ENCODE results near the gene ITPA.

The ITPA gene

DNA sequence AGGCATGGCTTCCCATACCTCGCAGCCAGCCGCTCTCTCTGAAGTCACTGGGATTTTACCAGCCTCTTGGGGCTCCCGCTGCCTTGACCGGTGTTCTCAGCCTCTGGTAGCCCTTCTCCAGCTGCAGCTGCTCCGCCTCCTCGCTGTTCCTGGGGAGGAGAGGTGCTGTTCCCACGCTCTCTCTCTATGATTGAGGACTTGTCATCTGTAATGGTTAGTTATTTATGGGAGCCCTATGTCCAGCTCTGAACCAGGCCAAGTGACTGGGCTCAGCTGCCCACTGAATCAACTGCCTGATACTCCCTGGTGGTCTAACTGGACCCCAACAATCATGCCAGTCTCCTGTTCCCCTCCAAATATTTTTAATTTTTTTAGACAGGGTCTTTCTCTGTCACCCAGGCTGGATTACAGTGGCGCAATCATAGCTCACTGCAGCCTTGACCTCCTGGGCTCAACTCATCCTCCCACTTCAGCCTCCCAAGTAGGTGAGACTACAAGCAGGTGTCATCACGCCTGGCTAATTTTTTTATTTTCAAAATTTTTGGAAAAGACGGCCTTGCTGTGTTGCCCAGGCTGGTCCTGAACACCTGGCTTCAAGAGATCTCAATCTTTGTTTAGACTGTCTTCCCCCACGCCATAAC, 34.5 kb downstream of the ITPA start:
- no peak for DNase-seq (ENCODE audit: low read depth in 1 of 2, low spot score in 1 of 2)

DNA sequence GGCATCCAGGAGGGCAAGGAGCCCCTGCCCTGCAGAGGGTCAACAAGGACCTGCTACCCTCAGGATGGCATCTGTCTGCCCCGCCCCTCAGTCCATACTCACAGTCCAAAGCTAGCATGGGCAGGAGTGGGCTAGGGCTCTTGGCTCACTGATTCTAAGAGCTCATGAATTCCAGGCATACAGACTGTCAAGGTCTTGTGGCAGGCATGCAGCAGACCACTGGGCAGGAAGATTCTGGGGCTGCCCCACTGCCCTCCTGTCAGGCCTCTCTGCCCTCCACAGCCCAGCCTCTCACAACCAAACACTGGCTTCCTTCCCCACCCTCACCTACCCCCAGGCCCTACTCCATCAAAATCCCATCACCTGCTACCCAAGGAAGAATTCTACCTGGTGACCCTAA, 35.3 kb downstream of the ITPA start:
- no peak for DNase-seq (ENCODE audit: low read depth in 1 of 2, low spot score in 1 of 2)

DNA sequence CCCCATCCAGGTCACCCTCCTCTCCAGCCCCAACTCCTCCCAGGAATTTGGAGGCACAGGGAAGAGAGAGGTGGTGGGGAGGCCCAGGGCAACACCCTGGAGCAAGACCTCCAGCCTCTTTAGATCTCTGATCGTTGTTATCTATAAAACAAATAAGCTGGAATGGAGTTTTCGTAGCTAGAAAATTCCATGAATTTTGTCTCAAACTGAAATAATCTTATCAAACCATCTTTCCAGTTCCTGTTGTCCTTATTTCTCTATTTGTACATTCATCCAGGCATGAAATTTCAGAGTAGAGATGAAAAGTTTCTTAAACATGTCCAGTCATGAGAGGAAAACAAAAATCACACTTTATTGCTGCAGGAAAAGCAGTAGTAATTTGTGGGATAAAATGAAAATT, 35.9 kb downstream of the ITPA start:
- DNase-seq (ENCODE audit: low read depth in 1 of 2, low spot score in 1 of 2), result no peak

DNA sequence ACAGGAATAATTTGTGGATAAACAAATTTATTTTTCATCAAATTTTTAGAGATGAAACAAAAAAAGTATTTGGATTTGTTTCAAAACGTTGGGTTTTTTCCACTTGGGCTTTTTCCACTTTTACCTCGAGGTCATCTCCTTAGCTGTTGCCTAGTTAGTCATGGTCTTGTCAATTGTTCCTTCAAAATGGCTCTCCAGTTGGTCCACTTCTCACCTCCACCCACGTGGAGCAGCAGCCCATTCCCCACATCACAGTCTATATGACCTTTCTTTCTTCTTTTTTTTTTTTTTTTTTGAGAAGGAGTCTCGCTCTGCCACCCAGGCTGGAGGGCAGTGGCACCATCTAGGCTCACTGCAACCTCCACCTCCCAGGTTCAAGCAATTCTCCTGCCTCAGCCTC, 36.4 kb downstream of the ITPA start:
- DNase-seq (ENCODE audit: low read depth in 1 of 2, low spot score in 1 of 2), result no peak

DNA sequence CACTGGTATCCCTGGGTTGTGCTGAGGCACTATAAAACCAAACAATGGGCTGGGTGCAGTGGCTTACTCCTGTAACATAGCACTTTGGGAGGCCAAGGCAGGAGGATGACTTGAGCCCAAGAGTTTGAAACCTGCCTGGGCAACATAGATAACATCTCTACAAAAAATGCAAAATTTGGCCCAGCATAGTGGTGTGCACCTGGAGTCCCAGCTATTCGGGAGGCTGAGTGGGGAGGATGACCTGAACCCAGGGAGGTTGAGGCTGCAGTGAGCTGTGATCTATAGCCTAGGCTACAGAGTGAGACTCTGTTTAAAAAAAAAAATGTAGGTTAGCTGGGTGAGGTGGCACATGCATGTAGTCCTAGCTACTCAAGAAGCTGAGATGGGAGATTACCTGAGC, 37.4 kb downstream of the ITPA start:
- no peak for DNase-seq (ENCODE audit: low read depth in 1 of 2, low spot score in 1 of 2)

DNA sequence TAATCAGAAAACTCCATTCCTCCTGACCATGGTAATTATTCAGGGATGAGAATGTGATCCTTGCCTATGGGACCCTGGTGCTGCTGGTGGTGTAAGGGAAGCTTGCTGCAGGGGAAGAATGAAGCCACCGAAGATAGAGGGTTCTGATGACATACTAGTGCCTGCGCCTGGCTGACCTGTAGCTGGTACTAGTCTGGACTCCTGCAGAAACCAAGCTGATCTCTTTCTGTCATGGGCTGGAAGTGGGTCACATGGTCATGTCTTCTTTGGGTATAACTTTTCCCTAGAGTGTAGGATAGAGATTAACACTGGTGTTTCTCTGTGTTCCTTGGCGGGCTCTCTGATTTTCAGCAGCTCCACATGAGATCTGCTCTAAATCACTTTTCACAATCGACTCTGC, 38.3 kb downstream of the ITPA start:
- no peak for DNase-seq (ENCODE audit: low read depth in 1 of 2, low spot score in 1 of 2)

DNA sequence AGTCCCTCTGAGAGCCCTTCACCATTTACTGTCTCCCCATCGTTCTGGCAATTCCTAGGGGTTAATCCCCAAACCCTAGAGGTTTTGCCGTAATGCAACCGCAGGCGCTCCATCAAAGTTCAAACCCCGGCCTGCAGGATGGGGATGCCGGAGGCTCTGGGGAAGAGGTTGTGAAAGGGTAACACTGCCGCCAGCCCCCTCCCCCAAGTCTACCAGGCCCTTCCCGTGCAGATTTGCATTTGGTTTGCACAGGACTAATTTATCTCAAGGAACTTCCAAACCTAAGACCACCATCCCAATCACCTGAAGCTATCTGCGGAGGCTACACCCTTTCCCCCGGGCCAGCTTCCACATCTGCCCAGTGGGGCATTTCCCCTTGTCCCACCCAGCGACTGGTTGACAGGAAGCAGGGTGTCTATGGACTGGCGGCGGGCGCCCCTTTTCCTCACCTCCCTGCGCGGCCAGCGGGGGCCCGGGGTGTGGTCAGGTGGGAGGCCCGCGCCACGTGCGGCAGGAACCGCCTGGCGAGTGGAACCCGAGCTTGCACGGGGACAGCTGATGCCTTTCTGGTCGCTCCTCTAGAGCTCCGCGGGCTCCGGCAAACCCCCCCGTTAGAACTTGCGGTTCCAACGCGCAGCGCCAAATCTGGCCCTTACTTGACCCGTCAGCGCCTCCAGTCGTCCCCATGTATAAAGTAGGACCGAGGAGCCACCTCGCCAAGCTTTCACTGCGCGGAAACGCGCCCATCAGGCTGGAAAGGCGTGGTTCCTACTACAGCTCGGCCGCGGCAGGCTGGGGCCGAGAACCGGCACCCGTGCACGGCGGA, 39.1 kb downstream of the ITPA start:
- DNase-seq (ENCODE audit: low read depth in 1 of 2, low spot score in 1 of 2), result no peak

DNA sequence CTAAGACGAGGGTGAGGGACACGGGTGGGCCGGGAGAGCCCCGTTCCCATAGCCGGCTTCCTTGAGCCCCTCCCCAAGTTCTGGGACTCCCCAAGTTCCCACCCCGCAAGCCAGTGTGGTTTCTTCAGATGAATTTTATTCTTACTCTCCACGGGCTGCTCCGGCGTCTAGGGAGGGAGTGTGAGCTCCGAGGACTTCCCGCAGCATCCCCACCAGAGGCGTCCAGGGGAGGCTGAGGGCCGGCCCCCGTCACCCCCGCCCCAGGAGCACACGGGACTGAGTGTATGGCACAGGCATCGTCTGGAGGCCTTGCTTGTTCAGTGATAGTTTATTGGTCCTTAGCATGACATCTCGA, 39.7 kb downstream of the ITPA start:
- DNase-seq (ENCODE audit: low read depth in 1 of 2, low spot score in 1 of 2), result no peak

DNA sequence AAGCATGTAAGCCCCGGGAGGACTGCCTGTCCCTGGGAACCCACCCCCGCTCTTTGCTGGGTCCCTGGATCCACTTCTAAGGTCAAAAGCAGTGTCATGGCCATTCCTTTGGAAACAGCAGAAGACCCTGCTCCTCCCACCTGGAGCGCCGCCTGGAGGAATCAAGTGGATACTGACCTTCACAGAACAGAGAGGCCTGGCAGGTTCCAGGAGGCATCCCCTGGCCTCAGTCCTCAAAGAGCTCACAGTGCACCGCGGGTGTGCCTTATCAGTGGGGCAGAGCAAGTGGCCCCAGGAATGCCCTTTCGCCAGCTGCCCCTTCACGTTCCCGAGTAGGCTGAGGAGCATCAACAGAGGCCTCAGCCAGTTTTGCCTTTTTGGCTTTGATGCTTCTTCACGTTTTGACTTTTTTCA, 40.8 kb downstream of the ITPA start:
- no peak for DNase-seq (ENCODE audit: low read depth in 1 of 2, low spot score in 1 of 2)

DNA sequence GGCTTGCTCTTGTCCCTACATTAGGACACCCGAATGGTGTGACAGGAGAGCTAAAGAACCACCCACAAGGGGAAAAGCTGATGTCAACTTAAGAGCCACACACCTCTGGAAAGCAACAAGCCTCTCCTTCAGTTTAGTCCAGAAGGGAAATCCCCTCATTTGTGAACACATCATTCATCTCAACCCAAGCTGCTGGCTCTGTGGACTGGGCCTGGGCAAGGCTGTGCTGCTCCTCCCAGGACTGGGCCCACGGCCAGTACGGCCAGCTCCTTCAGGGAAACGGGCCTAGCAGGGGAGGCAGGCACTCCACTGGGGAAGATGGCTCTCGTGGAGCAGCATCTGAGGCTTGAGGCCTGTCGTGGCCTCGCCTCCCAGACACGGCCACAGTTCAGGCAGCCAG, 42.5 kb downstream of the ITPA start:
- DNase-seq (ENCODE audit: low read depth in 1 of 2, low spot score in 1 of 2), result no peak

DNA sequence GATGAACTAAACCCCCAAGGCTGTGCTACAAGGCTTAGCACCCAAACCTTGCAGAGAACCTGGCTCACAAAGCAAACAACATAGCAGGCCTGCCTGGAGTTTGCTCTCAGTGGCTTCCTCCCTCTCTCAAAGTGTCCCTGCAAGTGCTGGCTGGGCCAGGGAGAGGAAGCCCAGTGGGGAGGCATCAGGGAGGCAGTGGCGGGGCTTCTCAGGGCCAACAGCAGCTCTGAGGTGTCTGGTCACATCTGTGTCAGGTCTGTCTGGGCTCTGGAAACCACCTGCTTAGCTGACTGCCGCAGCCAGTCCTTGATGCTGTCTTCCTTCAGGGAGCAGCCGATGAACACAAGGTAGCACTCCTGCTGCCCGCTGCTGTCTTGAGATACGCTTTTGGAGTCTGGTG, 46.4 kb downstream of the ITPA start:
- no peak for DNase-seq (ENCODE audit: low read depth in 1 of 2, low spot score in 1 of 2)

DNA sequence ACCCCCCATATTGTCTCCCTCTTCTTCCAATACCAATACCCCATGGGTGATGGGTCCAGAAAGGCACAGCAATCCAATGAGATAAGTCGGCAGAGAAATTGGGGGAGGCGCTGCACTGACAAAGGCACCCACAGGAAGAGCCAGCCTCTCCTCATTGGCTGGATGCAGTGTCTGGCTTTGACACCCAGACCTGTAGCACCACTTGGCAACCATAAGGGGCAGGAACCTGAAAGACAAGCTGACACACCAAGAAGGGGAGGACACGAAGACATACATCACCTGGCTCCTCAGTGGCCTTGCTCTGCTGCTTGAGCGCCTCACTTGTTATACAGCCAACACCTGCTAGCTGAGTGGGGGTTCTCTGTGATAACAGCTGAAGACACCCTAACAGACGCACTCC, 49.1 kb downstream of the ITPA start:
- DNase-seq (ENCODE audit: low read depth in 1 of 2, low spot score in 1 of 2), result no peak

DNA sequence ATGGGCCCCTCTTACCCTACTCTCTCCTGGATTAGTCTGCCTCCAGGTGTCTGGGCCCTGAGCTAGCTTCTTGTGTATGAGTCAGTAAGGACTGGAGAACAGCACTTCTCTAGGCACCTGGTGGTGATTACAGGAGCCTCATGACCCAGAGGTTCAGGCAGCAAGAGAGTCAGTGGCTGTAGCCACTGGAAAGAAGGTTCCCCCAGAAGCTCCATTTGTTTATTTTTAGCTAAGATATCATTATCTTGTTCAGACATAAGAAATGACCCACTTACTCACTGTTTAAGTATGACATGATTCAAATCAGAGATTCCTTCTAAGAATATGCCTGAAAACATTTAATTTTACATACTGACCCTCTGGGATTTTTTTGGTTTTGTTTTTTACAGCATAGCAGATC, 53.3 kb downstream of the ITPA start:
- DNase-seq (ENCODE audit: low read depth in 1 of 2, low spot score in 1 of 2), result no peak

DNA sequence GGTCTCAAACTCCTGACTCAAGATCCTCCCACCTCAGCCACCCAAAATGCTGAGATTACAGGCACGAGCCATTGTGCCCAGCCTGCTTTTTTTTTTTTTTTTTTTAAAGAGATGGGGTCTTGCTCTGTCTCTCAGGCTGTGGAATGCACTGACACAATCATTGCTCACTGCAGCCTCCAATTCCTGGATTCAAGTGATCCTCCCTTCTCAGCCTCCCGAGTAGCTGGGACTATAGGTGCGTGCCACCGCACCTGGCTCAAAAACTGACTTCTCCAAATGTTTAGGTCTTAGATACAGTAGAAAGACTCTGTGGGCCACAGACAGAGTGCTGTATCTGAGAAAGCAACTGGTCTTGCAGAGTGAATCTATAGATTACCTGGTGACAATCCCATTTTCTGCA, 60.8 kb downstream of the ITPA start:
- DNase-seq (ENCODE audit: low read depth in 1 of 2, low spot score in 1 of 2), result no peak

DNA sequence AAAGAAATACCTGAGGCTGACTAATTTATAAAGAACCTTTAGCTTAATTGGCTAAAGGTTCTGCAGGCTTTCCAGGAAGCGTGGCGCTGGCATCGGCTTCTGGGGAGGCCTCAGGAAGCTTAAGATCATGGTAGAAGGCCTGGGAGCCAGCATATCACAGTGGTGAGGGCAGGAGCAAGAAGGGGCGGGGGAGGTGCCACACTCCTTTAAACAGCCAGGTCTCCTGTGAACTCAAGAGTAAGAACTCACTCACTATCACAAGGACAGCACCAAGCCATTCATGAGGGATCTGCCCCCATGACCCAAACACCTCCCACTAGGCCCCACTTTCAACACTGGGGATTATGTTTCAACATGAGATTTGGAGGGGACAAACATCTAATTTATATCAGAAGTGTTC, 64.1 kb downstream of the ITPA start:
- DNase-seq (ENCODE audit: low read depth in 1 of 2, low spot score in 1 of 2), result no peak
